Activated T-helper 17 cell treated with anti-CD3 and anti-CD28 coated beads, Interleukin-2, amount 50 U/mL, for 72 hours (primary cell): ENCODE measurements around the gene ZNF683. TPM values are rescaled to one million over a fixed set of nuclear protein-coding genes. Genes with fewer than 3 reads are reported as not detected.
A peak's percentile ranks its signal among the peaks of the same experiment; 100 is the strongest.

Source experiments
- ATAC-seq: fragments of 150-1000 bp; cut with Tn5 transposase; replicated peaks from 2 replicates; pipeline ENCODE4 v1.10.0; 2021; ENCODE audit warnings: mild to moderate bottlenecking, moderate library complexity
- H3K27ac Mint-ChIP-seq: one replicate; pipeline ENCODE4 v1.8.0; 2022; ENCODE audit warnings: mixed read lengths
- H3K27me3 Mint-ChIP-seq: one replicate; pipeline ENCODE4 v1.8.0; 2022; ENCODE audit warnings: mixed read lengths
- H3K36me3 Mint-ChIP-seq: one replicate; pipeline ENCODE4 v1.8.0; 2022; ENCODE audit warnings: low read depth, mild to moderate bottlenecking, mixed read lengths
- H3K4me1 Mint-ChIP-seq: one replicate; pipeline ENCODE4 v1.8.0; 2022; ENCODE audit warnings: mixed read lengths
- H3K4me3 Mint-ChIP-seq: one replicate; pipeline ENCODE4 v1.8.0; 2022; ENCODE audit warnings: mild to moderate bottlenecking, mixed read lengths
- H3K9me3 Mint-ChIP-seq: one replicate; pipeline ENCODE4 v1.8.0; 2022; ENCODE audit warnings: mixed read lengths
- total RNA-seq, 2 donors: library from RNA; stranded (reverse); gene quantifications; one replicate each; pipeline ENCODE4 v1.2.3, GENCODE V29; 2022

The ZNF683 gene
- total RNA-seq, 2 donors from 2014 or later, result not detected

GRCh38 chr1:26372039-26372438 lies 511 bp downstream of the ZNF683 start:
- ATAC-seq, result peak; percentile 65
- Mint-ChIP-seq H3K4me1 (peaks cover 43% of the 10 kb centered on the region), H3K27me3 (no peaks in the 10 kb centered on the region), H3K9me3 (no peaks in the 10 kb centered on the region), H3K4me3 (peak overlapping the region; percentile 41), H3K27ac (peak overlapping the region; percentile 23), H3K36me3 (no peaks in the 10 kb centered on the region)

- Mint-ChIP-seq H3K36me3 (no peaks in the 10 kb centered on the region), H3K27ac (peak overlapping the region; percentile 82), H3K27me3 (no peaks in the 10 kb centered on the region), H3K9me3 (no peaks in the 10 kb centered on the region), H3K4me1 (peaks cover 41% of the 10 kb centered on the region), H3K4me3 (peak overlapping the region; percentile 9)
- ATAC-seq, result no peak
Measured at GRCh38 chr1:26370591-26371382, 1.8 kb downstream of the ZNF683 start.

- peaks cover 25% of the 10 kb centered on the region for H3K4me1 Mint-ChIP-seq
- no peaks in the 10 kb centered on the region for H3K27me3 Mint-ChIP-seq
- H3K36me3 Mint-ChIP-seq, result no peaks in the 10 kb centered on the region
- H3K9me3 Mint-ChIP-seq, result no peaks in the 10 kb centered on the region
- no peak for ATAC-seq
- no peak overlapping the region for H3K27ac Mint-ChIP-seq
- H3K4me3 Mint-ChIP-seq, result no peak overlapping the region
Measured at GRCh38 chr1:26368486-26368885, 4.1 kb downstream of the ZNF683 start.

- peaks cover 22% of the 10 kb centered on the region for H3K4me1 Mint-ChIP-seq
- H3K4me3 Mint-ChIP-seq, result no peak overlapping the region
- no peaks in the 10 kb centered on the region for H3K9me3 Mint-ChIP-seq
- H3K36me3 Mint-ChIP-seq, result no peaks in the 10 kb centered on the region
- ATAC-seq, result no peak
- H3K27ac Mint-ChIP-seq, result no peak overlapping the region
- H3K27me3 Mint-ChIP-seq, result no peaks in the 10 kb centered on the region
Measured at GRCh38 chr1:26368006-26368405, 4.5 kb downstream of the ZNF683 start.

- H3K36me3 Mint-ChIP-seq, result no peaks in the 10 kb centered on the region
- peaks cover 18% of the 10 kb centered on the region for H3K4me1 Mint-ChIP-seq
- no peak overlapping the region for H3K4me3 Mint-ChIP-seq
- ATAC-seq, result no peak
- no peak overlapping the region for H3K27ac Mint-ChIP-seq
- H3K27me3 Mint-ChIP-seq, result no peaks in the 10 kb centered on the region
- no peaks in the 10 kb centered on the region for H3K9me3 Mint-ChIP-seq
Measured at GRCh38 chr1:26367441-26367840, 5.1 kb downstream of the ZNF683 start.

- no peak overlapping the region for H3K27ac Mint-ChIP-seq
- peaks cover 4% of the 10 kb centered on the region for H3K36me3 Mint-ChIP-seq
- no peak overlapping the region for H3K4me3 Mint-ChIP-seq
- H3K27me3 Mint-ChIP-seq, result peaks cover 5% of the 10 kb centered on the region
- ATAC-seq, result no peak
- peaks cover 10% of the 10 kb centered on the region for H3K4me1 Mint-ChIP-seq
- H3K9me3 Mint-ChIP-seq, result no peaks in the 10 kb centered on the region
Measured at GRCh38 chr1:26364956-26365355, 7.6 kb downstream of the ZNF683 start.

- no peak overlapping the region for H3K4me3 Mint-ChIP-seq
- peaks cover 5% of the 10 kb centered on the region for H3K27me3 Mint-ChIP-seq
- peaks cover 5% of the 10 kb centered on the region for H3K36me3 Mint-ChIP-seq
- H3K9me3 Mint-ChIP-seq, result no peaks in the 10 kb centered on the region
- H3K4me1 Mint-ChIP-seq, result peaks cover 19% of the 10 kb centered on the region
- ATAC-seq, result peak; percentile 81
- no peak overlapping the region for H3K27ac Mint-ChIP-seq
Measured at GRCh38 chr1:26363549-26364448, 8.8 kb downstream of the ZNF683 start.

- Mint-ChIP-seq H3K9me3 (no peaks in the 10 kb centered on the region), H3K4me3 (no peak overlapping the region), H3K27me3 (peaks cover 5% of the 10 kb centered on the region), H3K4me1 (peaks cover 23% of the 10 kb centered on the region), H3K36me3 (peaks cover 8% of the 10 kb centered on the region), H3K27ac (no peak overlapping the region)
- no peak for ATAC-seq
Measured at GRCh38 chr1:26362331-26362730, 10.2 kb downstream of the ZNF683 start.

GRCh38 chr1:26361605-26362122 lies 10.9 kb downstream of the ZNF683 start:
- Mint-ChIP-seq H3K36me3 (peaks cover 8% of the 10 kb centered on the region), H3K27ac (no peak overlapping the region), H3K27me3 (peaks cover 5% of the 10 kb centered on the region), H3K4me1 (peaks cover 23% of the 10 kb centered on the region), H3K4me3 (no peak overlapping the region), H3K9me3 (no peaks in the 10 kb centered on the region)
- no peak for ATAC-seq

GRCh38 chr1:26360807-26361604 lies 11.5 kb downstream of the ZNF683 start:
- Mint-ChIP-seq H3K27ac (no peak overlapping the region), H3K36me3 (peaks cover 8% of the 10 kb centered on the region), H3K27me3 (peaks cover 5% of the 10 kb centered on the region), H3K4me1 (peaks cover 23% of the 10 kb centered on the region), H3K9me3 (no peaks in the 10 kb centered on the region), H3K4me3 (peak overlapping the region; percentile 84)
- no peak for ATAC-seq

GRCh38 chr1:26359981-26360806 lies 12.4 kb downstream of the ZNF683 start:
- peak; percentile 29 for ATAC-seq
- H3K27ac Mint-ChIP-seq, result peak overlapping the region; percentile 86
- H3K4me3 Mint-ChIP-seq, result peak overlapping the region; percentile 84
- peaks cover 23% of the 10 kb centered on the region for H3K4me1 Mint-ChIP-seq
- peaks cover 5% of the 10 kb centered on the region for H3K27me3 Mint-ChIP-seq
- H3K36me3 Mint-ChIP-seq, result peaks cover 8% of the 10 kb centered on the region
- no peaks in the 10 kb centered on the region for H3K9me3 Mint-ChIP-seq

GRCh38 chr1:26358411-26359384 lies 13.9 kb downstream of the ZNF683 start:
- Mint-ChIP-seq H3K27ac (peak overlapping the region; percentile 86), H3K9me3 (no peaks in the 10 kb centered on the region), H3K4me1 (peaks cover 19% of the 10 kb centered on the region), H3K36me3 (peaks cover 8% of the 10 kb centered on the region), H3K27me3 (peaks cover 5% of the 10 kb centered on the region), H3K4me3 (peak overlapping the region; percentile 84)
- ATAC-seq, result peak; percentile 93
